ENCODE data around the gene STT3A.

The STT3A gene

GRCh38 chr11:125649465-125650166 is 57.0 kb downstream of the STT3A start:
- FAIRE-seq: no peak

GRCh38 chr11:125662689-125663088 is 70.0 kb downstream of the STT3A start:
- FAIRE-seq: no peak

More at GRCh38 chr11:125649465-125650166, 57.0 kb downstream of the STT3A start:
- no peak for DNase-seq (ENCODE audit: low spot score)

DNA sequence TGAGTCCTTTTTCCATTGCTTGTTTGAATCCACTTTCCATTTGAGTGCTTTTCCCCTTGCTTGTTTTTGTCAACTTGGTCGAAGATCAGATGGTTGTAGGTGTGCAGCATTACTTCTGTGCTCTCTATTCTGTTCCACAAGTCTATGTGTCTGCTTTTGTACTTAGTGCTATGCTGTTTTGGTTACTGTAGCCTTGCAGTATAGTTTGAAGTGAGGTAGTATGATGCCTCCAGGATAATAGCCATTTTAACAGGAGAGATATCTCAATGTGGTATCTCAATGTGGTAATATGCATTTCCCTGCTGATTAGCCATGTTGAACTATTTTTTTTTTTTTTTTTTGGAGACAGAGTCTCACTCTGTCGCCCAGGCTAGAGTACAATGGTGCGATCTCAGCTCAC is 71.3 kb downstream of the STT3A start:
- DNase-seq (ENCODE audit: low spot score) (no peak), FAIRE-seq (no peak)

More at GRCh38 chr11:125662689-125663088, 70.0 kb downstream of the STT3A start:
- no peak for DNase-seq (ENCODE audit: low spot score)

GRCh38 chr11:125667151-125667550 is 74.5 kb downstream of the STT3A start:
- FAIRE-seq (no peak), DNase-seq (ENCODE audit: low spot score) (no peak)

DNA sequence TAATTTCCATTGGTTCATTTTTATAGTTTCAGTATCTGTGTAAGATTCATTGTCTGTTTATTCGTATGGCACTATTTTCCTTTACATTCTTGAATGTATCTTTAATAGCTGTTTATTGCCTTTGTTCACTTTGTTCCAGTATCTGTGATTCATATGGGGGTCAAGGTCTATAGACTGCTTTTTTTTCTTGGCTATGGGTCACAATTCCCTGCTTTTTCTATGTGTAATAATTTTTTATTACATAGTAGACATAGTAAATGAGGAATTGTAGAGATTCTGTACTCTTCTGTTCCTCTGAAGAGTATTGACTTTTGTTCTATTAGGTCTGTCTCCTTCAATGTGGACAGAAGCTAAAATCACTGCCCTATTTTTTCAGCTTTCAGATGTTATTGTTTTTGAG is 77.5 kb downstream of the STT3A start:
- no peak for DNase-seq (ENCODE audit: low spot score)
- FAIRE-seq: no peak

DNA sequence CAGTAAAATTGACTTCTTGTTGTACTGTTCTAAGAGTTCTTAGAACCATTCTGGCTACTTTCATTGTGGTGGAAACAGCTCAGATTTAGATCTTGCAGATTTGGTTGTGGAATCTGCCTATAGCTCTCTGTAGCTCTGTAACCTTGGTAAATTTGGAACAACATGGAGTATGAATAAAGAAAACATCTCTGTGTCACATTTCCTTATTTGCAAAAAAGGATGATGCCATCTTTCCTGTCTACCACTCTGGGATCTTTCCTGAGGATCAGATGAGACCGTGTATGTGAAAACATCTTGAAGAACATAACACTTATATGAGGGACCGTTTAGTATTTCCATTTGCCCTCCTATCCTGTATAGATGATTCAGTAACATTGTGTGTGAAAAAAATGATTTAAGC is 78.9 kb downstream of the STT3A start:
- DNase-seq (ENCODE audit: low spot score) (no peak), FAIRE-seq (no peak)
